GM19397 (cell line): ENCODE measurements around the gene EIF3CL.
"Not testable (repeated sequence)": the region's sequence is repeated elsewhere in the genome, so short reads cannot be mapped to it uniquely, and the experiment has no call there.

Experiments used
- ATAC-seq: cut with Tn5 transposase; IDR thresholded peaks from one replicate; pipeline ENCODE4 v1.9.1; 2021; ENCODE audit warnings: mild to moderate bottlenecking, moderate library complexity; ENCODE audit not compliant: unreplicated experiment

EIF3CL gene

GRCh38 chr16:28364268-28365173 is 39.1 kb downstream of the EIF3CL start:
- peak; percentile 92 for ATAC-seq

DNA sequence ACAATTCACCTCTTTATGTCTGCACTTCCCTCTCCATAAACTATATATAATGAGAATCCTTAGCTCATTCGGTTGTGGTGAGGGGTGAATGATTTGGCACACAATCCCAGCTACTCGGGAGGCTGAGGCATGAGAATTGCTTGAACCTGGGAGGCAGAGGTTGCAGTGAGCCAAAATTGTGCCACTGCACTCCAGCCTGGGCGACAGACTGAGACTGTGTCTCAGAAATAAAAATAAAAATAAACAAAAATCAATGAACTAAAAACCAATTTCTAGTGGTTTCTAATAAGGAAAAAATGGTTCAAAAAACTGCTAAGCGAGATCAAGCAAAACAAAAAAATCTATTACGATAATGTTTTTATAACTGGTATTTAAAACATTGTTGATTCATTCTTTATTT is 40.2 kb downstream of the EIF3CL start, which contains the start of gene NPIPB6:
Gene NPIPB6, minus strand, starts transcription at position 101 of the 400 bp plus-strand sequence. CDS start 686 bp downstream, outside the sequence.
- not testable (repeated sequence) for ATAC-seq

GRCh38 chr16:28362600-28362999 is 41.0 kb downstream of the EIF3CL start:
- ATAC-seq: not testable (repeated sequence)

- ATAC-seq: not testable (repeated sequence)
Observed at GRCh38 chr16:28338230-28338629, 65.4 kb downstream of the EIF3CL start.

- not testable (repeated sequence) for ATAC-seq
Observed at GRCh38 chr16:28336940-28337710, 66.5 kb downstream of the EIF3CL start.

DNA sequence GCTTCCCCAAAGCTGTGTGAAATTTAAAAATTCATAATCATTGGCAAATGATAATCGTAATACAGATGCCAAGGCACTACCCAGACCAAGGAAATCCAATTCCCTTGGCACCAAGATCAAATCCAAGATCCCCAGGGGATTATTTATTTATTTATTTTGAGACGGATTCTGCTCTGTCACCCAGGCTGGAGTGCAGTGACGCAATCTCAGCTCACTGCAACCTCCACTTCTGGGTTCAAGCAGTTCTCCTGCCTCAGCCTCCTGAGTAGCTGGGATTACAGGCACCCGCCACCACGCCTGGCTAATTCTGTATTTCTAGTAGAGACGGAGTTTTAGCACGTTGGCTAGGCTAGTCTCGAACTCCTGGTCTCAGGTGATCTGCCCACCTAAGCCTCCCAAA is 68.0 kb downstream of the EIF3CL start:
- not testable (repeated sequence) for ATAC-seq

- not testable (repeated sequence) for ATAC-seq
Observed at GRCh38 chr16:28332632-28333031, 71.0 kb downstream of the EIF3CL start.

DNA sequence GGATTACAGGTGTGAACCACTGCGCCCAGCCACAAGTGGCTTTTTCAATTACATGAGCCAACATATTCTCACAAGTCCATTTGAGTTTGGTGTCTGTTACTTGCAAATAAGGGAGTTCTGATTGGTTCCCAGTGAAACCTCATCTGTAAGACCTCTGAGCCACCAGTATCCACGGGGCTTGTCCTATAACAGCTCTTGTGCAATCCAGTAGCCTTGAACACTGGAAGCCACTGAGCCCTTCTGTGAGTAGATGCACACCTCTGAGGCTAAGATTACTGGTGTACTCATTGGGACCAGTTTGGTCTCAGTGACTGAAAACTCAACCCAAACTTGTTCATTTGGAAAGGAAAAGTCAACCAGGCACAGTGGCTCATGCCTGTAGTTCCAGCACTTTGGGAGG is 72.7 kb downstream of the EIF3CL start:
- ATAC-seq: not testable (repeated sequence)

- not testable (repeated sequence) for ATAC-seq
Observed at GRCh38 chr16:28330232-28330631, 73.4 kb downstream of the EIF3CL start.
